Measurements from ENCODE around the gene ZNF19.
A peak's percentile ranks its signal among the peaks of the same experiment; 100 is the strongest.

The ZNF19 gene

DNA sequence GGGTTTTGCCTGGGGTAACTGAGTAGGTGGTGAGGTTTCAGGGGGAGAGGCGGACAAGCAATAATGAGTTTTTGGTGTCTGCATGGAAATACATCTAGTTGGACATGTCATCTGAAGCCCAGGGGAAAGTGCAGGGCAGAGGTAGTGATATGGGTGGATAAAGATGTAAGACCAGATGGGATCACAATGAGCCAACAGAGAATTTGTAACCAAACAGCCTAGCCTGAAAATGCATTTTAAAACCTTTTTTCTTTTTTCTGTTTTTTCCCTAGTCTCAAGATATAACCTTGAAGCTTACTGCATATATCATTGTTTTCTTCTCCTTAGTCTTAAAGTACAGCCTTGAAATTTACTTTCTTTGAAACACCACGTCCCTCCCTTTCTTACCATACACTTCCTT, 3.7 kb upstream of the ZNF19 start:
- FAIRE-seq (no peak), DNase-seq (ENCODE audit: extremely low spot score, insufficient read length, low read depth) (no peak)

DNA sequence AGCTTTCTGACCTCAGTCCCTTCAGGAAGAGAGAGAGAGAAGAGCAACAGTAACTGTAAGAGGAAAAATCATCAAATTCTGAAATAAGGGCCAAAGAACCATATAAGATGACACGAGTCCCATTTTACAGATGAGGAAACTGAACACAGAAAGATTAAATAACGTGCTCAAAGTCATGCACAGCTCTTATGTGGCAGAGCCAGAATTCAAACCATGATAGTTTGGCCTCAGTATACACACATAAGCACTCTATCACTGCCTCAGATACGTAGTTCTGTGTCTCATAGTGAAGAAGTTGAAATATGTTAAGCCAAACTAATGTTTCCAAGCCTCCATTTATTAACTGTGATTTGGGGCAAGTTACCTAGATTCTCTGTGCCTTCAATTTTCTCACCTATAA, 1.9 kb upstream of the ZNF19 start:
- no peak for DNase-seq (ENCODE audit: extremely low spot score, insufficient read length, low read depth)
- FAIRE-seq, result no peak

DNA sequence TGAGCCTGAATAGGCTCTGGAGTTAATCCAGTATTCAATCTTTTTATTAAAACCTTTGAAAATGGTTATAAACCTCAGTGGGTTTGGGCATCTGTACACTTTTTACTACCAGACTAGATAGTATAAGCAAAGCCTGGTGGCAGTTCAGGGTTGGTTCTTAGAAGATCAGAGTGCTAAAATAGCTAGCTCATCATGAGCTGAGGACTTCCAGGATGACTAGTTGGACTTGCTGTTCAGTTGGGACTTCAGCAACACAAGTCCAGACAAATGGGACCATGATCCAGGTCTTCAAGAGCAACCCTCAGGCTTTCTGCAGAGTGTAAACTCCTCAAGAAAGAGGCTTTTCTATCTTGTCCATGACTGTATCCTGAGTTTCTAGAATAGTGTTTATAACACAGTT, 1.2 kb upstream of the ZNF19 start:
- no peak for FAIRE-seq
- DNase-seq (ENCODE audit: extremely low spot score, insufficient read length, low read depth), result no peak

GRCh38 chr16:71484006-71484893, 4.9 kb downstream of the ZNF19 start:
- DNase-seq (ENCODE audit: extremely low spot score, insufficient read length, low read depth), result peak; percentile 54
- FAIRE-seq, result peak; percentile 95

GRCh38 chr16:71482569-71482968, 6.6 kb downstream of the ZNF19 start:
- FAIRE-seq (no peak), DNase-seq (ENCODE audit: extremely low spot score, insufficient read length, low read depth) (no peak)

DNA sequence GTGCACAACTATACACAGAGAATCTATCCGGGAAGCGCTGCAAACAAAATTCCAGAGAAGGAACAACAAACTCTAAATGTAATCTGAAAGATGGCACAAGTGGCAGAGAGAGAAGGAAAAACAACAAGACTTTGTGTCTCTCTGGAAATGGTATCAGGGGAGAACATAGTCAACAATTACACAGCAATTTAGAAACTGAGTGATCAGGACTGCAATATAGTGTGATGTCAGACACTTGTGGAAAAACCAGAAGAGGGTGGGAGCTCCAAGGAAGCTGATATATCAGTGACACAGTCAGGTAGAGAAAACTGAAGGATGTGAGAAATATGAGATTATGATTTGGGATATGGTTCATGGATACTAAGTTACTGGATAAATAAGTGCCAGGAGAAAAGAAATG, 8.2 kb downstream of the ZNF19 start:
- DNase-seq (ENCODE audit: extremely low spot score, insufficient read length, low read depth) (no peak), FAIRE-seq (no peak)

- no peak for DNase-seq (ENCODE audit: extremely low spot score, insufficient read length, low read depth)
- no peak for FAIRE-seq
These were observed 9.7 kb downstream of the ZNF19 start for GRCh38 chr16:71479420-71479819.

DNA sequence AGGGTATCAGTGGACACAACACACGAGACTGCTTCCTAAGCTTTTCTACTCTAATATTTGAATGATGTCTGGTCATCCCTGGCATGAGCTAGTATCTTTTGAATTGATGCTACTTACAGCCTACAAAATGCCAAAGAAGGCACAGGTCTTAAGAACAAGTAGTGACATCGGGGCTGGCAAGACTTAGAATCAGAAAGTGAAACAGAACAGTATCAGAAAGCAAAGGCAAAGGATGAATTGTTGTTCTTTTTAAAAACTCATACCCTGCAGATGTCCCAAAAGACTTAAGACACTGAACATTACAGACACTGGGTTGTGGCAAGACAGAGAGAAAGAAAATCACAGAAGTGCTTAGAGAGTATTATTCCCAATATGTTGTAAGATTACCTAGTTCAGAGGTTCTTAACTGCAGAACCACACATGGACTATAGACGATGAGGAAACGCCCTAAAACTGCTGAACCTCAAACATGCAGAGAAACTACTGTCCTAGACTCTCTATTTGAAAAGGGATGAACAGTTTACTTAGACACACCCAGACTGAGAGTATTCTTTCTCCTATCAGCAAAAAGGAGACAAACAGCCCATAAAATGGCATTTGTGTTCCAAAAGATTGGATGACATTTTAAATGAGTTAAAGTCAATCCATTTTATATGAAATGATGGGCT, 12.5 kb downstream of the ZNF19 start:
- no peak for FAIRE-seq
- no peak for DNase-seq (ENCODE audit: extremely low spot score, insufficient read length, low read depth)

- FAIRE-seq (no peak), DNase-seq (ENCODE audit: extremely low spot score, insufficient read length, low read depth) (no peak)
These were observed 14.3 kb downstream of the ZNF19 start for GRCh38 chr16:71474864-71475263.

- FAIRE-seq, result no peak
- no peak for DNase-seq (ENCODE audit: extremely low spot score, insufficient read length, low read depth)
These were observed 15.2 kb downstream of the ZNF19 start for GRCh38 chr16:71473891-71474290.

DNA sequence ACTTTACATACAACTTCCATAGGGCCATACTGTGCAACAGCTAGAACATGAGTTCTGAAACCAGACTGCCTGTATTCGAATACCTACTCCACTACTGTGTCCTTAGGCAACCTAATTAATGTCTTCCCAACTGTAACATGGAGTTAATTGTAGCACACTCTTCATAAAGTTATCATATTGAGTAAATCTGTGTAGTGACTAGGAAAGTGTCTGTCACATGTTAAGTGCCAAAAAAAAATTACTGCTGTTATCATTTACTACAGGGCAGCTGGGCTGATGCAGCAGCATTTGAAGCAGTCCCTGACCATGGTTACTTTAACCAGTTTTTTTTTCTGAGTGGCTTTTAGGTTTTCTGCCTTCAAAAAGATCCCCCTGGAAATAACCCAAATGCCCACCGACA, 16.2 kb downstream of the ZNF19 start:
- DNase-seq (ENCODE audit: extremely low spot score, insufficient read length, low read depth), result no peak
- FAIRE-seq, result no peak

GRCh38 chr16:71472051-71472450, 17.1 kb downstream of the ZNF19 start:
- DNase-seq (ENCODE audit: extremely low spot score, insufficient read length, low read depth) (no peak), FAIRE-seq (no peak)

- DNase-seq (ENCODE audit: extremely low spot score, insufficient read length, low read depth), result no peak
- no peak for FAIRE-seq
These were observed 21.3 kb downstream of the ZNF19 start for GRCh38 chr16:71467810-71468209.

- FAIRE-seq (no peak), DNase-seq (ENCODE audit: extremely low spot score, insufficient read length, low read depth) (no peak)
These were observed 24.9 kb downstream of the ZNF19 start for GRCh38 chr16:71464231-71464630.

GRCh38 chr16:71461686-71462648, 27.2 kb downstream of the ZNF19 start, which contains the start of gene ZNF23:
Gene ZNF23, minus strand, starts transcription at chr16:71462247. Its CDS starts 5,451 bp downstream, at chr16:71456796.
- peak; percentile 92 for FAIRE-seq
- peak; percentile 92 for DNase-seq (ENCODE audit: extremely low spot score, insufficient read length, low read depth)

GRCh38 chr16:71460941-71461340, 28.2 kb downstream of the ZNF19 start:
- DNase-seq (ENCODE audit: extremely low spot score, insufficient read length, low read depth) (no peak), FAIRE-seq (no peak)

- FAIRE-seq (no peak), DNase-seq (ENCODE audit: extremely low spot score, insufficient read length, low read depth) (no peak)
These were observed 28.9 kb downstream of the ZNF19 start for GRCh38 chr16:71460236-71460635.

GRCh38 chr16:71459510-71459909, 29.6 kb downstream of the ZNF19 start:
- DNase-seq (ENCODE audit: extremely low spot score, insufficient read length, low read depth), result no peak
- no peak for FAIRE-seq

DNA sequence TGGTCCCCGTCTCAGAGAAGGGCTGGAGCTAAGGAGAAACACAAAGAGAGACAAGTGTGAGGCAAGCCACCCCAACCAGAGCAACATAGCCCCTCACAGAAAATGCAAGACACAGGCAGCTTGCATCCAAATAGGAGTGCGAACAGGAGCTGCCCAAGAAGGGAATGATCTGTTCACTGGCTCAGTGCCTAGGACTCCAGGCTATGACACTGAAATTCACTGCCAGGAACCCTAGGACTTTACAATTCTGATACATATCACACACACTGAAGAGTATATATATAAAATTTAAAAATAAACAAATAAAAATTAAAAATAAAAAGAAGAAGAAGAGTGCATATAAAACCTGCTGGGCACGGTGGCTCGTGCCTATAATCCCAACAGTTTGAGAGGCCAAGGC, 32.3 kb downstream of the ZNF19 start:
- DNase-seq (ENCODE audit: extremely low spot score, insufficient read length, low read depth), result no peak
- no peak for FAIRE-seq

- no peak for FAIRE-seq
These were observed 36.1 kb downstream of the ZNF19 start for GRCh38 chr16:71453036-71453435.

More at GRCh38 chr16:71453036-71453435, 36.1 kb downstream of the ZNF19 start:
- DNase-seq (ENCODE audit: extremely low spot score, insufficient read length, low read depth), result no peak
